Neural progenitor cell (in vitro differentiated cells): ENCODE data around the gene TMEM30A. TPM values are rescaled to one million over a fixed set of nuclear protein-coding genes. Genes with fewer than 3 reads are reported as not detected.

ENCODE experiments used
- DNase-seq: peaks from one replicate; pipeline ENCODE4 v3.0.0-alpha.2; 2016; ENCODE audit warnings: low spot score
- H2AFZ ChIP-seq: fragments of 200-600 bp; sonication (generic); replicated peaks from 2 replicates; pipeline ENCODE4 v1.6.1; 2016; ENCODE audit warnings: antibody characterized with exemption
- H3F3A ChIP-seq: fragments of 200-600 bp; sonication (generic); 2 replicates; pipeline ENCODE4 v1.6.1; 2016; ENCODE audit warnings: antibody characterized with exemption, low read depth
- H3K27ac ChIP-seq: fragments of 200-600 bp; sonication (generic); 2 replicates; pipeline ENCODE4 v1.5.1; 2016; ENCODE audit warnings: mild to moderate bottlenecking
- H3K27me3 ChIP-seq: fragments of 200-600 bp; sonication (generic); 2 replicates; pipeline ENCODE4 v1.6.1; 2016; ENCODE audit warnings: mild to moderate bottlenecking, moderate library complexity
- H3K36me3 ChIP-seq: fragments of 200-600 bp; sonication (generic); 2 replicates; pipeline ENCODE4 v1.5.1; 2016
- H3K4me1 ChIP-seq: fragments of 200-600 bp; sonication (generic); 2 replicates; pipeline ENCODE4 v1.6.1; 2016; ENCODE audit warnings: mixed run types
- H3K4me2 ChIP-seq: fragments of 200-600 bp; sonication (generic); 2 replicates; pipeline ENCODE4 v1.6.1; 2016
- H3K4me3 ChIP-seq: fragments of 200-600 bp; sonication (generic); 2 replicates; pipeline ENCODE4 v1.5.1; 2016
- H3K79me2 ChIP-seq: fragments of 200-600 bp; sonication (generic); 2 replicates; pipeline ENCODE4 v1.6.1; 2016; ENCODE audit warnings: low read depth
- H3K9ac ChIP-seq: fragments of 200-600 bp; sonication (generic); 2 replicates; pipeline ENCODE4 v1.6.1; 2016
- H3K9me3 ChIP-seq: fragments of 200-600 bp; sonication (generic); 2 replicates; pipeline ENCODE4 v1.5.1; 2016; ENCODE audit warnings: low read depth
- H4K20me1 ChIP-seq: fragments of 200-600 bp; sonication (generic); 2 replicates; pipeline ENCODE4 v1.6.1; 2016; ENCODE audit warnings: low read depth
- H3K27ac Mint-ChIP-seq: 3 replicates; pipeline ENCODE4 v1.8.0; 2021; ENCODE audit warnings: mixed read lengths
- H3K27me3 Mint-ChIP-seq: 2 replicates; pipeline ENCODE4 v1.8.0; 2022; ENCODE audit warnings: low read depth, mild to moderate bottlenecking, inconsistent platforms, moderate library complexity, mixed read lengths; ENCODE audit not compliant: insufficient read depth
- H3K36me3 Mint-ChIP-seq: 3 replicates; pipeline ENCODE4 v1.8.0; 2021; ENCODE audit warnings: mixed read lengths
- H3K4me1 Mint-ChIP-seq: 3 replicates; pipeline ENCODE4 v1.8.0; 2021; ENCODE audit warnings: mixed read lengths
- H3K4me3 Mint-ChIP-seq: 3 replicates; pipeline ENCODE4 v1.8.0; 2021; ENCODE audit warnings: mild to moderate bottlenecking, moderate library complexity, mixed read lengths
- H3K9me3 Mint-ChIP-seq: 3 replicates; pipeline ENCODE4 v1.8.0; 2020; ENCODE audit warnings: mixed read lengths
- CTCF ChIP-seq: fragments of 200-600 bp; sonication (generic); IDR thresholded peaks from 2 replicates; pipeline ENCODE4 v1.5.1; 2017; ENCODE audit warnings: antibody characterized with exemption, mild to moderate bottlenecking
- EZH2 ChIP-seq: fragments of 200-600 bp; sonication (generic); IDR thresholded peaks from 2 replicates; pipeline ENCODE4 v1.6.1; 2017; ENCODE audit warnings: antibody characterized with exemption, mild to moderate bottlenecking, moderate library complexity
- EZH2phosphoT487 ChIP-seq: fragments of 200-600 bp; sonication (generic); IDR thresholded peaks from 2 replicates; pipeline ENCODE4 v1.6.1; 2017; ENCODE audit warnings: antibody characterized with exemption
- total RNA-seq: library from RNA; depleted of rRNA; stranded (reverse); fragments of >200 nt; gene quantifications from 2 replicates; pipeline ENCODE4 v1.2.3, GENCODE V29; 2015; ENCODE audit warnings: low replicate concordance

TMEM30A gene
- total RNA-seq, 1 donor from 2014 or later: 86.0 TPM

GRCh38 chr6:75308250-75308988 is 23.8 kb upstream of the TMEM30A start:
- H2AFZ ChIP-seq: peak overlapping the region; percentile 80
- H3K27ac ChIP-seq: no peak overlapping the region
- TF ChIP-seq EZH2phosphoT487 (no peak), EZH2 (no peak), CTCF (no peak)
- no peaks in the 10 kb centered on the region for H4K20me1 ChIP-seq
- H3K9ac ChIP-seq: no peak overlapping the region
- H3K4me3 ChIP-seq: no peak overlapping the region
- peaks cover 14% of the 10 kb centered on the region for H3K4me1 ChIP-seq
- no peaks in the 10 kb centered on the region for H3K4me1 Mint-ChIP-seq
- no peaks in the 10 kb centered on the region for H3K36me3 ChIP-seq
- DNase-seq: no peak
- no peaks in the 10 kb centered on the region for H3K27me3 Mint-ChIP-seq
- no peaks in the 10 kb centered on the region for H3F3A ChIP-seq
- H3K4me3 Mint-ChIP-seq: no peak overlapping the region
- no peaks in the 10 kb centered on the region for H3K9me3 Mint-ChIP-seq
- no peaks in the 10 kb centered on the region for H3K9me3 ChIP-seq
- no peaks in the 10 kb centered on the region for H3K79me2 ChIP-seq
- H3K27me3 ChIP-seq: no peaks in the 10 kb centered on the region
- H3K27ac Mint-ChIP-seq: no peak overlapping the region
- no peaks in the 10 kb centered on the region for H3K36me3 Mint-ChIP-seq
- peak overlapping the region; percentile 22 for H3K4me2 ChIP-seq

- H3K9me3 Mint-ChIP-seq: no peaks in the 10 kb centered on the region
- no peaks in the 10 kb centered on the region for H3F3A ChIP-seq
- H3K27ac Mint-ChIP-seq: no peak overlapping the region
- H3K9ac ChIP-seq: no peak overlapping the region
- peaks cover 14% of the 10 kb centered on the region for H3K4me1 ChIP-seq
- no peaks in the 10 kb centered on the region for H3K27me3 Mint-ChIP-seq
- no peak overlapping the region for H3K4me3 Mint-ChIP-seq
- no peaks in the 10 kb centered on the region for H3K36me3 Mint-ChIP-seq
- H3K4me2 ChIP-seq: no peak overlapping the region
- no peak for TF ChIP-seq CTCF
- no peaks in the 10 kb centered on the region for H3K79me2 ChIP-seq
- H2AFZ ChIP-seq: no peak overlapping the region
- H3K36me3 ChIP-seq: no peaks in the 10 kb centered on the region
- DNase-seq: no peak
- H3K27ac ChIP-seq: no peak overlapping the region
- H3K4me3 ChIP-seq: no peak overlapping the region
- H3K4me1 Mint-ChIP-seq: no peaks in the 10 kb centered on the region
- no peaks in the 10 kb centered on the region for H4K20me1 ChIP-seq
- no peaks in the 10 kb centered on the region for H3K27me3 ChIP-seq
- H3K9me3 ChIP-seq: no peaks in the 10 kb centered on the region
These were observed 22.9 kb upstream of the TMEM30A start for GRCh38 chr6:75307364-75308004.

GRCh38 chr6:75306064-75306463 is 21.5 kb upstream of the TMEM30A start:
- H3K9me3 Mint-ChIP-seq: no peaks in the 10 kb centered on the region
- H3K79me2 ChIP-seq: no peaks in the 10 kb centered on the region
- no peaks in the 10 kb centered on the region for H3K27me3 ChIP-seq
- H2AFZ ChIP-seq: no peak overlapping the region
- no peak for DNase-seq
- no peaks in the 10 kb centered on the region for H3K27me3 Mint-ChIP-seq
- no peak overlapping the region for H3K9ac ChIP-seq
- H3K4me1 ChIP-seq: peaks cover 14% of the 10 kb centered on the region
- H3K4me1 Mint-ChIP-seq: no peaks in the 10 kb centered on the region
- no peaks in the 10 kb centered on the region for H3K36me3 ChIP-seq
- H3K4me2 ChIP-seq: no peak overlapping the region
- no peak overlapping the region for H3K4me3 Mint-ChIP-seq
- H3F3A ChIP-seq: no peaks in the 10 kb centered on the region
- no peaks in the 10 kb centered on the region for H3K36me3 Mint-ChIP-seq
- no peak overlapping the region for H3K4me3 ChIP-seq
- H3K9me3 ChIP-seq: no peaks in the 10 kb centered on the region
- no peak overlapping the region for H3K27ac Mint-ChIP-seq
- H4K20me1 ChIP-seq: no peaks in the 10 kb centered on the region
- no peak for TF ChIP-seq EZH2phosphoT487
- no peak for TF ChIP-seq CTCF
- no peak for TF ChIP-seq EZH2
- no peak overlapping the region for H3K27ac ChIP-seq
